DMS153 (cell line): ENCODE data around the gene RELCH.
"Not testable (repeated sequence)": the region's sequence is repeated elsewhere in the genome, so short reads cannot be mapped to it uniquely, and the experiment has no call there.

Source experiments
- DNase-seq: peaks from one replicate; lab custom pipeline; 2025; lab: John Stamatoyannopoulos, UW

RELCH gene, protein sequence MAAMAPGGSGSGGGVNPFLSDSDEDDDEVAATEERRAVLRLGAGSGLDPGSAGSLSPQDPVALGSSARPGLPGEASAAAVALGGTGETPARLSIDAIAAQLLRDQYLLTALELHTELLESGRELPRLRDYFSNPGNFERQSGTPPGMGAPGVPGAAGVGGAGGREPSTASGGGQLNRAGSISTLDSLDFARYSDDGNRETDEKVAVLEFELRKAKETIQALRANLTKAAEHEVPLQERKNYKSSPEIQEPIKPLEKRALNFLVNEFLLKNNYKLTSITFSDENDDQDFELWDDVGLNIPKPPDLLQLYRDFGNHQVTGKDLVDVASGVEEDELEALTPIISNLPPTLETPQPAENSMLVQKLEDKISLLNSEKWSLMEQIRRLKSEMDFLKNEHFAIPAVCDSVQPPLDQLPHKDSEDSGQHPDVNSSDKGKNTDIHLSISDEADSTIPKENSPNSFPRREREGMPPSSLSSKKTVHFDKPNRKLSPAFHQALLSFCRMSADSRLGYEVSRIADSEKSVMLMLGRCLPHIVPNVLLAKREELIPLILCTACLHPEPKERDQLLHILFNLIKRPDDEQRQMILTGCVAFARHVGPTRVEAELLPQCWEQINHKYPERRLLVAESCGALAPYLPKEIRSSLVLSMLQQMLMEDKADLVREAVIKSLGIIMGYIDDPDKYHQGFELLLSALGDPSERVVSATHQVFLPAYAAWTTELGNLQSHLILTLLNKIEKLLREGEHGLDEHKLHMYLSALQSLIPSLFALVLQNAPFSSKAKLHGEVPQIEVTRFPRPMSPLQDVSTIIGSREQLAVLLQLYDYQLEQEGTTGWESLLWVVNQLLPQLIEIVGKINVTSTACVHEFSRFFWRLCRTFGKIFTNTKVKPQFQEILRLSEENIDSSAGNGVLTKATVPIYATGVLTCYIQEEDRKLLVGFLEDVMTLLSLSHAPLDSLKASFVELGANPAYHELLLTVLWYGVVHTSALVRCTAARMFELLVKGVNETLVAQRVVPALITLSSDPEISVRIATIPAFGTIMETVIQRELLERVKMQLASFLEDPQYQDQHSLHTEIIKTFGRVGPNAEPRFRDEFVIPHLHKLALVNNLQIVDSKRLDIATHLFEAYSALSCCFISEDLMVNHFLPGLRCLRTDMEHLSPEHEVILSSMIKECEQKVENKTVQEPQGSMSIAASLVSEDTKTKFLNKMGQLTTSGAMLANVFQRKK

GRCh38 chr18:62186774-62187542 lies at the start of gene RELCH, which contains the start of gene PIGN:
Gene RELCH (plus strand): TSS chr18:62187255. CDS start chr18:62187506, 251 bp downstream.
Gene PIGN (minus strand): TSS chr18:62187056. CDS start chr18:62161353, 25,703 bp downstream.
- peak; percentile 98 for DNase-seq

DNA sequence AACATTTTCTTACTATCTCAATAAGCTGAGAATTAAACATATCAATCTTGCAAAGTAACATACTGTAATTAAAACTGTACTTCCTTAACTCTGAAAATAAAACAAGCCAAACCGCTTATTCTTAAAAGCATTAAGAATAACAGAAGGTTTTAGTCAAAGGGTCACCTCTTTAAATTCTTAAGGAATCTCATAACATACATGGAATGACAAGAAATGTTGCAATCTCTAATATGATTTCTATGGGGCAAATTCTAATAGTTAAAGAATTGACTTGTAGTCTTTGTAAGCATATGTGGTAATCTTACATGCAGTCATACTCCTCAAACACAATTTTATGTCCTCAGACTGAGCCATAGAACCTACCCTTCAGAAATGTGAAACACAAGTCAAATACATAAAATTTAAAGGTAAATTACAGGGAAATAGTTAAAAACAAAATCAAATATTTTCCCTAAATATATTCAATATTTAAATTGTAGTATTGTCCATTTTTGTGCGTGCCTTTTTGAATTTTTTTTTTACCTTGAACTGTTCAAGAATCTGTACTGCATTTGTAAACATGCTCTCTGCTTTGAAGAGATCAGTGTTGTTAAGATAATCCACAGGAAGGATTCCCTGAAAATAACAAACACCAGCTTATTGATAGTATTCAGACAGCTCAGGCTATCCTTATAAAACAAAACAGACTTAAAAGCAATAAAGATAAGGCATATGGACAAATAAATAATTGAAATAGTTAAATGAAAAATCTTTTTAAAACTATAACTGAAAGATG lies 48.4 kb upstream of the RELCH start:
- DNase-seq: no peak

- DNase-seq: no peak
Measured at GRCh38 chr18:62140259-62140658, 46.8 kb upstream of the RELCH start.

- DNase-seq: peak; percentile 49
Measured at GRCh38 chr18:62144338-62144737, 42.7 kb upstream of the RELCH start.

DNA sequence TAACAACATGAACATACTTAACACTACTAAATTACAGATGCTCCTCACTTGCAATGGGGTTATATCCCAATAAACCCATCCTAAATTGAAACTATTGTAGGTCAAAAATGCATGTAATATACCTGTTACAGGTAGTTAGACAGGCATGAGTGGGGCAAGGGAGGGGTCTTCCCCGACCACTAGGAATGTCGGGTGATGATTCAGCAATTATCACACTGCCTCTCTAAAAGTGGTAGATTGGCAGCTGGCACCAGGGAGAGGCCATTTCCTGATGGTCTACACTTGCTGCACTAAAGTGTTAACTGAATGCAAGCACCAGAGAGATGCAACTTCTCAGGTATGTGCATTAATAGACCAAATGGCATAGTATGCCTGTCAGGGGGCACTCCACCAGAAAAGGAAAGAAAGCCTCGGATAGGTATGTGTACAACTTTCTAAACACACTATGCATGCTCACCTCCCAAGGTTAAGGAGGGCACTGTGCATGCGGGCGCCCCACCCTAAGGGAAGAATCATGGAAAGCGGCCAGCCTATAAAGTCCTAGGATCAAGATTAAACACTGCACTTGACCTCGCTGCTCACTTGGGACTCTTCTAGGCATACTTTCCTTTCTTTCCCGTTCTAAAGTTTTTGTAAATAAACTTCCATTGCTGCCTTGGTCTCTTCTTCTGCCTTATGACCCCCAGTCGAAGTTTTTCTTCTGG lies 35.8 kb upstream of the RELCH start:
- no peak for DNase-seq

DNA sequence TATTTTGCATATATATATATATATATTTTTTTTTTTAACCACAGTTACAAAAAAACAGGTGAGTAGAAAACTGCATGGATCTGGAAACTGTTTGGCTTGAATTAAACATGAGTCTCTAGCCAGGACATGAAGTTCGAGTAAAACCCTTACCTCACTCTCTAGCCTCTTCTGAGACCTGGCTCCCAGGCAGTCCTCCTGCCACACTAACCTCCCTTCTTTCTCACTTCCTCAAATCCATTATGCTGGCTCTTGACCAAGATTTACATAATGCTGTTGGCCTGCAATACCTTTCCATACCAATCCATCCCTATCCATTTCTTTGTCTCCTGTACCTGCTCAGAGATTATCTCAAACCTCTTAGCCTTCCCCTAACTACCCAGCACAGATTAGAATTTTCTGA lies 34.2 kb upstream of the RELCH start:
- DNase-seq: no peak

DNA sequence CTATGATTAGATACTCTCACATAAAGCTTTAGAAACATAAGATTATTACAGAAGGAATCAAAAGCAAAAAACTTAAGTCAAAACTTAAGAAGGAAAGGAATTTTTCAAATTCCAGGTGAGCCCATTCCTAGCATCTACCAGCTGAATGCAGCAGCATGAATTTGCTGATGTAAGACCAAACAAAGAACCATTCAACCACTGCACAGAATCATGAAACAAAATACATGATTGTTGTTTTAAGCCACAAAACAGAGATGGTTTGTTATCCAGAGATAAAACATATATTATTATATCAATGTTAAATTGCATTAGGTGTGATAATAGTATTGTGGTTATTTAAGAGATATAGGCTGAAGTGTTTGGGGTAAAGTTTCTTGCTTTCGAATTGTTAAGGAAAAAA lies 29.2 kb upstream of the RELCH start:
- DNase-seq: no peak

GRCh38 chr18:62164310-62164709 lies 22.7 kb upstream of the RELCH start:
- DNase-seq: no peak

- DNase-seq: no peak
Measured at GRCh38 chr18:62164855-62165487, 22.1 kb upstream of the RELCH start.

DNA sequence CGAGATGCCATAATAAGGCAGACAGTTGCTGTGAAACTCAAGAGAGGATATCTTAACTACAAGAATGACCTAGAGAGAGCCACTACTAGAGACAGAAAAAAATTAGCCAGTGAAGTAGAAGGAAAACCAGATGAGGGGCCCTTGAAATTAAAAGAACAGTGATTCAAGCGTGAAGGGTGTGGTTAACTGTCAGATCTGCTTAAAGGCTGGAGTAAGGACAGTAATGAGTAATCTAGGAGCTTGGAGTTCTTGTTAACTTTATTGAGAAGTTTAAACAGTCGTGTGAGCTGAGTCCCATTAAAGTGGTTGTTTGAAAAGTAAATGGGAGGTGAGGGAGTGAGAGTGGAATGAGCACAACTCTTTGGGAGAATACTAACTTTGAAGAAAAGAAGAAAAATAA lies 21.5 kb upstream of the RELCH start:
- DNase-seq: no peak

DNA sequence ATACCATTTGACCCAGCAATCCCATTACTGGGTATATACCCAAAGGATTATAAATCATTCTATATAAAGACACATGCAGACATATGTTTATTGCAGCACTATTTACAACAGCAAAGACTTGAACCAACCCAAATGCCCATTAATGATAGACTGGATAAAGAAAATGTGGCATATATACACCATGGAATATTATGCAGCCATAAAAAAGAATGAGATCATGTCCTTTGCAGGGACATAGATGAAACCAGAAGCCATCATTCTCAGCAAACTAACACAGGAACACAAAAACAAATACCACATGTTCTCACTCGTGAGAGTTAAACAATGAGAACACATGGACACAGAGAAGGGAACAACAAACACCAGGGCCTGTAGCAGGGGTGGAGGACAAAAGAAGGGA lies 20.5 kb upstream of the RELCH start:
- DNase-seq: not testable (repeated sequence)

DNA sequence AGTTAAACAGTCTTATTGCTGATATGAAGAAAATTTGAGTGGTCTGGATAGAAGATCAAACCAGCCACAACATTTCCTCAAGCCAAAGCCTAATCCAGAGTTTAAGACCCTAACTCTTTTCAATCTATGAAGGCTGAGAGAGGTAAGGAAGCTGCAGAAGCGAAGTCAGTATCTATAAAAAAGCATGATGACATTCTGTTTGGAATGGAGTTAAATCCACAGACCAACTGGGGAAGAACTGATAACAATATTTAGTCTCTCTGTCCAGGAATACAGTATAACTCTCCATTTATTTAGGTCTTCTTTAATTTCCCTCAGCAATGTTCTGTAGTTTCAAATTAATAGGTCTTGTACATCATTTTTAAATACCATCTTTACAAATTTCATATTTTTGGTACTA lies 16.2 kb upstream of the RELCH start:
- no peak for DNase-seq

GRCh38 chr18:62172298-62172697 lies 14.8 kb upstream of the RELCH start:
- DNase-seq: no peak

DNA sequence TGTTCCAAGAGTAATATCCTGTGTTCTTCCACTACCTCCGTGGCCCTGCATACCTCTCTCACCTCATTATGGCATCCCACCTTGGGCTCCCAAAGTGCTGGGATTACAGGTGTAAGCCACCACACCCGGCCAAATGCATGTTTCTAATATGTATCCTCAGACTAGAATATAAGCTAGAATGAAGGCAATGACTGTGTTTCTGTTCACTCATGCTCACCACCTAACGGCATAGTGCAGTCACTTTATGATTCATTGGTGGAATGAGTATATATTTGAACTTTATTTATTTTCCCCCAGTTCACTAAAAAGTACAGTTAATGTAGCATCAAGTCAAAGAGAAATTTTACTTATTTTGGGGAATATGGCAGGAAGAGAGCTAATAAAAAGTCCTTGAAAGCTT lies 11.5 kb upstream of the RELCH start:
- no peak for DNase-seq

DNA sequence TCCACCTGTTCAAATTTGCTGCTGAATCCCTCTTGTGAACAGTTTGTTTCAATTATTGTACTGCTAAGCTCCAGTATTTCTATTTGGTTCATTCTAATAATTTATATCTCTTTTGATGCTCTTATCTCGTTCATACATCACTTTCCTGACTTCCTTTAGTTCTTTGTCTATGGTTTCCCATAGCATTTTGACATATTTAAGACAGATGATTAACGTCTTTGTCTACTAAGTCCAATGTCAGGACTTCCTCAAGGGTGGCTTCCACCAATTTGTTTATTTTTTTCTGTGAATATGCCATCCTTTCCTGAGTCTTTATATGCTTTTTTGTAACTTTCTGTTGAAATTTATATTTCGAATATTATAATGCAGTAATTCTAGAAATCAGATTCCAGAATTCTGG lies 9.8 kb upstream of the RELCH start:
- no peak for DNase-seq

DNA sequence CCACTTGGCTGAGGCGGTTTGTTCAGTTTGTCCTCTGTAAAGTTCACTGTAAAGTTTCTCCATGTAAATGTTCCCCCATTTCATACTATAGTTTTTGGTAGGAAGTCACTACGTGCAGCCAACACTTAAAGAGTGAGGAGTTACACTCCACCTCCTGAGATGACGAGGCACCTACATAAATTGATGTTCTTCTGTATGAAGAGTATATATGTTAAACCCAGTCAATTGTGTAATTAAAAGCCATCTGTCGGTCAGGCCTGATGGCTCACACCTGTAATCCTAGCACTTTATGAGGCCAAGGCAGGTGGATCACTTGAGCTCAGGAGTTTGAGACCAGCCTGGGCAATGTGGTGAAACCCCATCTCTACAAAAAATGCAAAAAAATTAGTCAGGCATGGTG lies 7.8 kb upstream of the RELCH start:
- DNase-seq: no peak

DNA sequence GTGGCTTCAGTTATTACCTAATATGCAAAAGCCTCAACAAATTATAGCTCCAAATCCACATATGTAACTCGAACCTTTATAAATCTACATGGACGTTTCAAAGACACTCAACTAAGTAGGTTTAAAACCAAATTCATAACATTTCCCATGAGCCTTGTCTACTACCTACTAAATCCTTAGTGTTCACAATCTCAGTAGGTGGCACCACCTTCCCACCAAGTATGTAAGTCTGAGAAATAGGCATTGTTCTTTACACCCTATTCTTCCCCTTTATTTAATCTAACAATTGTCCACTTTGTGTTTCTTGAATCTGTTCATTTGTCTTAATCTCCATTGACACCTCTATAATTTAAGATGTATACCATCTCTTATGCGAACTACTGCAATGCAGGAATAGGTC lies 4.8 kb upstream of the RELCH start:
- DNase-seq: no peak

DNA sequence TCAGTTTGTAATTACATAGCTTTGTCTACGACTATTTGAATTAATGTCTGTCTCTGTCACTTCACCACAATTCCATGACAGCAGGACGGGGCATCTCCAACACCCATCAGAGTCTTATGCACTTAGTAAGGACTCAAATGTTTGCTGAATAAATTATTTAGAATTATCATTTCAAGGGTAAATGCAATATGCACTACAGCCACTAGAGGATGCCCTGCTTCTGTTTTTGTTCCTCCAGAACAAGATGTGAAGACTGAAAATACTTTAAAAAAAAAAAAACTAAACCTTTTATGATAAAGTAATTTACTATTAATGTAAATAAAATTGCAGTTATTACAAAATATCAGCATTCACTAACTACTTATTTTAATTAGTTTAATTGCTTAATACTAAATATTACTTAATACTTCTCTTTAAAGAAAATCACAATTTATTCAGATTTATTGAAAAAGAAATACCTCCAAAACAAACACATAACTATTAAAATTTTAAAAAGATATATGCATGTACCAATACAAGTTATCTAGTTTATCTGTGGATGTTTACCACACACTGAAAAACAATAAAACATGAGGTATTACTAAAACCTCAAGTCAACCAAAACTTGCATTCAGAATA lies 3.4 kb upstream of the RELCH start:
- DNase-seq: no peak

DNA sequence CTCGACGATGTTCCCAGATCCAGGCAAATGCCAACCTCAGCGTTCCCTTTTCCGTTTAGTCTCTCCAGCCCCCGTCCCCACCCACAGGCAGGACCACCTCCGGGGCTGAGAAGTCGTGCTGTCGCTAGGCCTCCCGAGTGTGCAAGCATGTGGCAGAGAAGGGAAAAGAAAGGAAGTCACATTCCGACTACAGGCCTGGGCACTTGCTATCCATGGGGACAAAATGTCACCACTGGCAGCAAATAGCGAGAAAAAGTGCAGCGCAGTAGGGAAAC lies 619 bp upstream of the RELCH start:
- DNase-seq: peak; percentile 61
